ENCODE data around the gene CTNND2. TPM values are rescaled to one million over a fixed set of nuclear protein-coding genes. Genes with fewer than 3 reads are reported as not detected.

Gene CTNND2
- total RNA-seq, 1 donor from 2014 or later: 0.29 TPM

DNA sequence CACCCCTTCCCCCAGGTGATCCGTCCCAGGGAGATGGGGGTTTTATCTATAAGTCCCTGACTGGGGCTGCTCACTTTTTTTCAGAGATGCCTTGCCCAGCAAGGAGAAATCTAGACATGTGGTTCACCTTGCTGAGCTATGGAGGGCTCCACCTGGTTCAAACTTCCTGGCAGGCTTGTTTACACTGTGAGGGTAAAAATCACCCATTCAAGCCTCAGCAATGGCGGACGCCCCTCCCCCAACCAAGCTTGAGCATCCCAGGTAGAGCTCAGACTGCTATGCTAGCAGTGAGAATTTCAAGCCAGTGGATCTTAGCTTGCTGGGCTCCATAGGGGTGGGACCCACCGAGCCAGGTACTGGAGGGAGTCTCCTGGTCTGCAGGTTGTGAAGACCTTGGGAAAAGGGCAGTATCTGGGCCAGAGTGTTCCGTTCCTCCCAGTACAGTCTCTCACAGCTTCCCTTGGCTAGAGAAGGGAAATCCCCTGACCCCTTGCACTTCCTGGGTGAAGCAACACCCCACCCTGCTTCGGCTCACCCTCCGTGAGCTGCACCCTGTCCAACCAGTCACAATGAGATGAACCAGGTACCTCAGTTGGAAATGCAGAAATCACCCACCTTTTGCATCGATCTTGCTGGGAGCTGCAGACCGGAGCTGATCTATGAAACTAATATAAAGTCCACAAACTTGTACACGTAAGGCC is 231.7 kb downstream of the CTNND2 start:
- no peak overlapping the region for H3K4me3 ChIP-seq (ENCODE audit: low read depth, low read length)
- DNase-seq (ENCODE audit: low read depth): no peak
- no peaks in the 10 kb centered on the region for H3K27me3 ChIP-seq (ENCODE audit: control insufficient read depth, insufficient read depth, low read length)
- TF ChIP-seq, protein P1, sequence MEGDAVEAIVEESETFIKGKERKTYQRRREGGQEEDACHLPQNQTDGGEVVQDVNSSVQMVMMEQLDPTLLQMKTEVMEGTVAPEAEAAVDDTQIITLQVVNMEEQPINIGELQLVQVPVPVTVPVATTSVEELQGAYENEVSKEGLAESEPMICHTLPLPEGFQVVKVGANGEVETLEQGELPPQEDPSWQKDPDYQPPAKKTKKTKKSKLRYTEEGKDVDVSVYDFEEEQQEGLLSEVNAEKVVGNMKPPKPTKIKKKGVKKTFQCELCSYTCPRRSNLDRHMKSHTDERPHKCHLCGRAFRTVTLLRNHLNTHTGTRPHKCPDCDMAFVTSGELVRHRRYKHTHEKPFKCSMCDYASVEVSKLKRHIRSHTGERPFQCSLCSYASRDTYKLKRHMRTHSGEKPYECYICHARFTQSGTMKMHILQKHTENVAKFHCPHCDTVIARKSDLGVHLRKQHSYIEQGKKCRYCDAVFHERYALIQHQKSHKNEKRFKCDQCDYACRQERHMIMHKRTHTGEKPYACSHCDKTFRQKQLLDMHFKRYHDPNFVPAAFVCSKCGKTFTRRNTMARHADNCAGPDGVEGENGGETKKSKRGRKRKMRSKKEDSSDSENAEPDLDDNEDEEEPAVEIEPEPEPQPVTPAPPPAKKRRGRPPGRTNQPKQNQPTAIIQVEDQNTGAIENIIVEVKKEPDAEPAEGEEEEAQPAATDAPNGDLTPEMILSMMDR (IDR thresholded peaks at IDR 0.05; ENCODE audit: insufficient read depth, low read length, poor library complexity, severe bottlenecking): no peak
- no peaks in the 10 kb centered on the region for H3K36me3 ChIP-seq (ENCODE audit: control insufficient read depth, insufficient read depth, low read length)

DNA sequence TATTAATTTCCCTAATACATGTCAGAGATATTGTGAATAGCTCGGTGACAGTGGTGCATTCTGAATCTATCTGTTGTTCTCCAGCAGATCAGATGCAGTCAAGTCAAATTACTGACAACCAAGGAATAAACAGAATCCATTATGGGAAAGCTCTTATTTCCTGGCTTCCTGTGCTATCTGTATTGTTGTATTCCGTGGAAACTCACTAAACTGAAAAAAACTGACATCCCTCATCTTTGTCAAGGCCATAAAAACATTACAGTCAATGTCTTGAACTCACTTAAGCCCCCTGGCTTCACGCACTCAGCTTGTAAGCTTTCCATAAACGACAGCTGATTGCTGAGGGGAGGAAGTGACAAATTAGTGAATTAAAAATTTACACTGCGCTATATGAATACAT is 245.9 kb downstream of the CTNND2 start:
- TF ChIP-seq, protein P1 (IDR thresholded peaks at IDR 0.05; ENCODE audit: insufficient read depth, low read length, poor library complexity, severe bottlenecking): no peak
- Histone ChIP-seq H3K36me3 (ENCODE audit: control insufficient read depth, insufficient read depth, low read length) (no peaks in the 10 kb centered on the region), H3K4me3 (ENCODE audit: low read depth, low read length) (no peak overlapping the region), H3K27me3 (ENCODE audit: control insufficient read depth, insufficient read depth, low read length) (no peaks in the 10 kb centered on the region)
- no peak for DNase-seq (ENCODE audit: low read depth)

DNA sequence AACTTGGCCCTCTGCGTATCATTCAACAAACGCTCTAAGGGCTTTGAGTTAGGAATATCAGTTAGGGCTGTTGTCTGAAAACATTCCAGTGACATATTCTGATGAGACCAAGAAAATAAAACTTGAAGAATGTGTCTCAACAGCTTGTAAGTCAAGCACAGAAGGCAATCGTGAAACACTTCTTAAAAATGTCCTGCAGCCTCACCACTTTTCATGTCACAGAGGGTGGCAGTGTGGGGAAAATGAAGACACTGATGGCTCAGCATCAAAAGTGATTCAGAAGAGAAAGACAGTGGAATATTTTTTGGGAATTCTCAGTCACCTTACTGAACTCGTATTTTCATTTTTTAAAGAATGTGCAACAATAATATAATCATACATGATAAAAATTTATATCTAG is 247.3 kb downstream of the CTNND2 start:
- DNase-seq (ENCODE audit: low read depth): no peak
- Histone ChIP-seq H3K4me3 (ENCODE audit: low read depth, low read length) (no peak overlapping the region), H3K36me3 (ENCODE audit: control insufficient read depth, insufficient read depth, low read length) (no peaks in the 10 kb centered on the region), H3K27me3 (ENCODE audit: control insufficient read depth, insufficient read depth, low read length) (no peaks in the 10 kb centered on the region)
- TF ChIP-seq, protein P1 (IDR thresholded peaks at IDR 0.05; ENCODE audit: insufficient read depth, low read length, poor library complexity, severe bottlenecking): no peak

GRCh38 chr5:11655681-11656080 is 248.6 kb downstream of the CTNND2 start:
- no peak overlapping the region for H3K4me3 ChIP-seq (ENCODE audit: low read depth, low read length)
- TF ChIP-seq, protein P1 (IDR thresholded peaks at IDR 0.05; ENCODE audit: insufficient read depth, low read length, poor library complexity, severe bottlenecking): no peak
- no peaks in the 10 kb centered on the region for H3K36me3 ChIP-seq (ENCODE audit: control insufficient read depth, insufficient read depth, low read length)
- no peak for DNase-seq (ENCODE audit: low read depth)
- no peaks in the 10 kb centered on the region for H3K27me3 ChIP-seq (ENCODE audit: control insufficient read depth, insufficient read depth, low read length)

GRCh38 chr5:11650936-11651335 is 253.3 kb downstream of the CTNND2 start:
- no peak for DNase-seq (ENCODE audit: low read depth)
- no peaks in the 10 kb centered on the region for H3K36me3 ChIP-seq (ENCODE audit: control insufficient read depth, insufficient read depth, low read length)
- no peaks in the 10 kb centered on the region for H3K27me3 ChIP-seq (ENCODE audit: control insufficient read depth, insufficient read depth, low read length)
- TF ChIP-seq, protein P1 (IDR thresholded peaks at IDR 0.05; ENCODE audit: insufficient read depth, low read length, poor library complexity, severe bottlenecking): no peak
- no peak overlapping the region for H3K4me3 ChIP-seq (ENCODE audit: low read depth, low read length)

DNA sequence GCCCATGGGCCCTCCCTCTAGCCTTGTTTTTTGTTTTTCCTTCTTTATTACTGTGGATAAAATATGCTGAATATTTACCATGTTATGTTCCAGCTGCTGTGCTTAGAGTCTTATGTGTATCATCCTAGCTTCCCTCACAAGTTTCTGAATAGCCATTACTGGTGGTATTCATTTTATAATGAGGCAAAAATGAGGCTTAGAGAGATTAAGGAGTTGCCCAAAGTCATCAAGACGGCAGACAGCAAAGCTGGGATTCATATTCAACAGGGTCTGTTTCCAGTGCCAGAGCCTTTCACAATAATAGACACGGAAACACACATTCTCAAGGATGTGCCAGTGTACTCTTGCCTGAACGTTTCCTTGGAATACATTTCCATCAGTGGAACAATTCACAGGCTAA is 258.1 kb downstream of the CTNND2 start:
- TF ChIP-seq, protein P1 (IDR thresholded peaks at IDR 0.05; ENCODE audit: insufficient read depth, low read length, poor library complexity, severe bottlenecking): no peak
- H3K27me3 ChIP-seq (ENCODE audit: control insufficient read depth, insufficient read depth, low read length): no peaks in the 10 kb centered on the region
- no peaks in the 10 kb centered on the region for H3K36me3 ChIP-seq (ENCODE audit: control insufficient read depth, insufficient read depth, low read length)
- DNase-seq (ENCODE audit: low read depth): no peak
- H3K4me3 ChIP-seq (ENCODE audit: low read depth, low read length): no peak overlapping the region
